Panc1 (cell line): ENCODE measurements around the gene CDK6. TPM values are rescaled to one million over a fixed set of nuclear protein-coding genes. Genes with fewer than 3 reads are reported as not detected.
"Not testable (repeated sequence)": the region's sequence is repeated elsewhere in the genome, so short reads cannot be mapped to it uniquely, and the experiment has no call there.

Experiments
- ATAC-seq: fragments of 200-7000 bp; cut with Tn5 transposase; 2 replicates; pipeline ENCODE4 v1.9.1; 2020; ENCODE audit warnings: mild to moderate bottlenecking, moderate library complexity
- BruUV-seq: library from RNA; stranded (reverse); fragments of 400-500 nt; replicated peaks from 2 replicates; lab custom pipeline; 2021; lab: Mats Ljungman, UMichigan
- CTCF ChIA-PET: fragments of 300-600 bp; sonication (Branson Sonifier 250); formaldehyde crosslinking; loops from one replicate; lab custom pipeline; 2022; ENCODE audit warnings: antibody characterized with exemption; lab: Charles Lee
- POLR2A ChIA-PET: fragments of 300-600 bp; sonication (Branson Sonifier 250); formaldehyde crosslinking; loops from one replicate; lab custom pipeline; 2022; ENCODE audit warnings: antibody characterized with exemption; lab: Charles Lee
- DNase-seq: peaks from one replicate; pipeline ENCODE4 v3.0.0-alpha.2; 2010; ENCODE audit warnings: low read depth, low spot score
- H3K27ac ChIP-seq: 2 replicates; pipeline ENCODE4 v1.5.1; 2011; ENCODE audit warnings: mild to moderate bottlenecking, low read length, inconsistent platforms
- H3K27me3 ChIP-seq: fragments of 200-500 bp; sonication (Bioruptor generic); 2 replicates; pipeline ENCODE4 v1.6.0; 2014; ENCODE audit warnings: low read length, inconsistent platforms; ENCODE audit not compliant: control insufficient read depth, insufficient read depth
- H3K36me3 ChIP-seq: fragments of 200-500 bp; sonication (Bioruptor generic); 2 replicates; pipeline ENCODE4 v1.5.1; 2014; ENCODE audit warnings: inconsistent platforms, mild to moderate bottlenecking, low read length, moderate library complexity; ENCODE audit not compliant: control insufficient read depth, insufficient read depth
- H3K4me1 ChIP-seq: 2 replicates; pipeline ENCODE4 v1.5.1; 2011; ENCODE audit warnings: inconsistent platforms, mild to moderate bottlenecking, low read length, moderate library complexity; ENCODE audit not compliant: control insufficient read depth, insufficient read depth
- H3K4me3 ChIP-seq, 2 experiments: 2 replicates each; pipeline ENCODE4 v1.5.1; 2011 to 2012; ENCODE audit warnings: low read depth in 2 of 2, low read length in 2 of 2, mild to moderate bottlenecking in 2 of 2, inconsistent platforms in 1 of 2, moderate library complexity in 1 of 2
- H3K9me3 ChIP-seq: fragments of 200-500 bp; sonication (Bioruptor generic); 2 replicates; pipeline ENCODE4 v1.5.1; 2014; ENCODE audit warnings: low read depth, mild to moderate bottlenecking, inconsistent platforms, low read length, moderate library complexity; ENCODE audit not compliant: control insufficient read depth, insufficient read depth
- POLR2AphosphoS5 ChIP-seq: IDR thresholded peaks from 2 replicates; pipeline ENCODE4 v1.6.1; 2012; ENCODE audit warnings: mild to moderate bottlenecking, low read depth, low read length, moderate library complexity
- SIN3A ChIP-seq: IDR thresholded peaks from 2 replicates; pipeline ENCODE4 v1.6.1; 2012; ENCODE audit warnings: low read depth, mild to moderate bottlenecking, low read length, moderate library complexity, borderline replicate concordance; ENCODE audit not compliant: insufficient read depth
- TCF7L2 ChIP-seq: IDR thresholded peaks from 2 replicates; pipeline ENCODE4 v1.6.1; 2011; ENCODE audit warnings: mild to moderate bottlenecking, low read depth, low read length, inconsistent platforms
- in situ Hi-C: cut with HindIII; loops from 2 replicates; pipeline ENCODE4 v1.10.0; 2016; ENCODE audit warnings: low sequenced_read_pairs, low pct_unique_long_range_greater_than_20kb
- intact Hi-C: fragments of 100-400 bp; cut with micrococcal nuclease; formaldehyde crosslinking; loops from one replicate; pipeline ENCODE4 v1.10.0; 2022; ENCODE audit not compliant: unreplicated experiment
- total RNA-seq: library from RNA; stranded (reverse); gene quantifications from one replicate; pipeline ENCODE4 v1.2.1, GENCODE V29; 2021; ENCODE audit not compliant: unreplicated experiment
- TF ChIP-seq, protein P1 (sequence below): fragments of 450-650 bp; IDR thresholded peaks from 2 replicates; pipeline ENCODE4 v1.5.1; 2017; ENCODE audit warnings: mild to moderate bottlenecking
- TF ChIP-seq, protein P2 (sequence below), 2 experiments: IDR thresholded peaks; 2 replicates each; pipeline ENCODE4 v1.6.1; 2011 to 2012; ENCODE audit warnings: low read depth in 2 of 2, control low read depth in 1 of 2, low read length in 1 of 2, mild to moderate bottlenecking in 1 of 2, moderate library complexity in 1 of 2; ENCODE audit not compliant: insufficient read depth in 1 of 2

The CDK6 gene
- total RNA-seq, 1 experiment from 2014 or later: 57.4 TPM

DNA sequence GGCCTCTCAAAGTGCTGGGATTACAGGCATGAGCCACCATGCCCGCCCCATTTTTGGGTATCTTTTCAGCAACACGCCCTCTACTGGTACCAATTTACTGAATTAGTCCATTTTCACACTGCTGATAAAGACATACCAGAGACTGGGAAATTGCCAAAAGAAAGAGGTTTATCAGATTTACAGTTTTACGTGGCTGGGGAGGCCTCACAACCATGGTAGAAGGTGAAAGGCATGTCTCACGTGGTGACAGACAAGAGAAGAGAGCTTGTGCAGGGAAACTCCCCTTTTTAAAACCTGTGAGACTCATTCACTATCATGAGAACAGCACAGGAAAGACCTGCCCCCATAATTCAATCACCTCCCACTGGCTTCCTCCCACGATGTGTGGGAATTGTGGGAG lies 27.8 kb upstream of the CDK6 start:
- H3K4me3 ChIP-seq, ATAC-seq, BruUV-seq, H3K27me3 ChIP-seq, H3K4me1 ChIP-seq, H3K36me3 ChIP-seq, H3K27ac ChIP-seq, in situ Hi-C loops, DNase-seq, POLR2A ChIA-PET, intact Hi-C loops: not testable (repeated sequence)
- TF ChIP-seq, protein P1, sequence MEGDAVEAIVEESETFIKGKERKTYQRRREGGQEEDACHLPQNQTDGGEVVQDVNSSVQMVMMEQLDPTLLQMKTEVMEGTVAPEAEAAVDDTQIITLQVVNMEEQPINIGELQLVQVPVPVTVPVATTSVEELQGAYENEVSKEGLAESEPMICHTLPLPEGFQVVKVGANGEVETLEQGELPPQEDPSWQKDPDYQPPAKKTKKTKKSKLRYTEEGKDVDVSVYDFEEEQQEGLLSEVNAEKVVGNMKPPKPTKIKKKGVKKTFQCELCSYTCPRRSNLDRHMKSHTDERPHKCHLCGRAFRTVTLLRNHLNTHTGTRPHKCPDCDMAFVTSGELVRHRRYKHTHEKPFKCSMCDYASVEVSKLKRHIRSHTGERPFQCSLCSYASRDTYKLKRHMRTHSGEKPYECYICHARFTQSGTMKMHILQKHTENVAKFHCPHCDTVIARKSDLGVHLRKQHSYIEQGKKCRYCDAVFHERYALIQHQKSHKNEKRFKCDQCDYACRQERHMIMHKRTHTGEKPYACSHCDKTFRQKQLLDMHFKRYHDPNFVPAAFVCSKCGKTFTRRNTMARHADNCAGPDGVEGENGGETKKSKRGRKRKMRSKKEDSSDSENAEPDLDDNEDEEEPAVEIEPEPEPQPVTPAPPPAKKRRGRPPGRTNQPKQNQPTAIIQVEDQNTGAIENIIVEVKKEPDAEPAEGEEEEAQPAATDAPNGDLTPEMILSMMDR: peak; percentile 40
- peaks cover 19% of the 10 kb centered on the region; the same call in 1 of the 2 replicates for H3K9me3 ChIP-seq
- CTCF ChIA-PET: interaction anchor here (0.7 kb wide), 1 partner anchor 48 kb away, joined by 3 read pairs; no protein-coding TSS in a partner anchor

DNA sequence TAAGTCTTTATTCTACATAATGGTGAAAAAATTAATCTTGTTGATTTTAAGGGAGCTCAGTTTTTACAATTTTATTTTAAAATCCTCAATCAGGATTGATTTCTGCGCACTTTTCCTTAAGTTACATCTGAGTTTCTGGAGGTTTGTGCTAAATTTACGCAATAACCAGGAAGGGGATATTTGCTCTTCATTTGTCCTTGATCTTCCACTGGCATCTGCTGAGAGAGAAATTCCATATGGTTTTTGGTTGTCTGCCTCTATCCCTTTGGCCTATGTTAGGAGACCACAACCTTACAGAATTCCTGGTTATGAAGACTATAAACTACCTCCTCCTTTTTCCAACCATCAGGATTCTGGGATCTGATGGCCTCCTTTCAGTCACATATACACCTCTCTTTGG lies 20.1 kb upstream of the CDK6 start:
- Histone ChIP-seq H3K9me3 (no peaks in the 10 kb centered on the region), H3K4me3 (no peak overlapping the region), H3K4me1 (no peaks in the 10 kb centered on the region), H3K27ac (no peak overlapping the region), H3K36me3 (no peaks in the 10 kb centered on the region), H3K27me3 (no peaks in the 10 kb centered on the region)
- BruUV-seq: no TSS peak
- POLR2A ChIA-PET: no interaction called here
- intact Hi-C loops: no loop called here
- CTCF ChIA-PET: no interaction called here
- ATAC-seq (no peak), DNase-seq (no peak)
- TF ChIP-seq, protein P2, sequence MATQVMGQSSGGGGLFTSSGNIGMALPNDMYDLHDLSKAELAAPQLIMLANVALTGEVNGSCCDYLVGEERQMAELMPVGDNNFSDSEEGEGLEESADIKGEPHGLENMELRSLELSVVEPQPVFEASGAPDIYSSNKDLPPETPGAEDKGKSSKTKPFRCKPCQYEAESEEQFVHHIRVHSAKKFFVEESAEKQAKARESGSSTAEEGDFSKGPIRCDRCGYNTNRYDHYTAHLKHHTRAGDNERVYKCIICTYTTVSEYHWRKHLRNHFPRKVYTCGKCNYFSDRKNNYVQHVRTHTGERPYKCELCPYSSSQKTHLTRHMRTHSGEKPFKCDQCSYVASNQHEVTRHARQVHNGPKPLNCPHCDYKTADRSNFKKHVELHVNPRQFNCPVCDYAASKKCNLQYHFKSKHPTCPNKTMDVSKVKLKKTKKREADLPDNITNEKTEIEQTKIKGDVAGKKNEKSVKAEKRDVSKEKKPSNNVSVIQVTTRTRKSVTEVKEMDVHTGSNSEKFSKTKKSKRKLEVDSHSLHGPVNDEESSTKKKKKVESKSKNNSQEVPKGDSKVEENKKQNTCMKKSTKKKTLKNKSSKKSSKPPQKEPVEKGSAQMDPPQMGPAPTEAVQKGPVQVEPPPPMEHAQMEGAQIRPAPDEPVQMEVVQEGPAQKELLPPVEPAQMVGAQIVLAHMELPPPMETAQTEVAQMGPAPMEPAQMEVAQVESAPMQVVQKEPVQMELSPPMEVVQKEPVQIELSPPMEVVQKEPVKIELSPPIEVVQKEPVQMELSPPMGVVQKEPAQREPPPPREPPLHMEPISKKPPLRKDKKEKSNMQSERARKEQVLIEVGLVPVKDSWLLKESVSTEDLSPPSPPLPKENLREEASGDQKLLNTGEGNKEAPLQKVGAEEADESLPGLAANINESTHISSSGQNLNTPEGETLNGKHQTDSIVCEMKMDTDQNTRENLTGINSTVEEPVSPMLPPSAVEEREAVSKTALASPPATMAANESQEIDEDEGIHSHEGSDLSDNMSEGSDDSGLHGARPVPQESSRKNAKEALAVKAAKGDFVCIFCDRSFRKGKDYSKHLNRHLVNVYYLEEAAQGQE (IDR thresholded peaks at IDR 0.05; ENCODE audit: insufficient read depth in 1 of 2, low read depth in 2 of 2, low read length in 1 of 2): no peak
- no peak for TF ChIP-seq POLR2AphosphoS5
- TF ChIP-seq TCF7L2: no peak
- TF ChIP-seq, protein P1: no peak
- no peak for TF ChIP-seq SIN3A
- in situ Hi-C loops: no loop called here
